Ishikawa (cell line): Measurements from ENCODE around the gene SKAP1.

Experiments used
- CEBPB ChIP-seq: IDR thresholded peaks from 2 replicates; pipeline ENCODE4 v1.6.1; 2012
- CREB1 ChIP-seq: IDR thresholded peaks from 2 replicates; pipeline ENCODE4 v1.6.1; 2012; ENCODE audit warnings: low read depth
- EGR1 ChIP-seq: IDR thresholded peaks from 2 replicates; pipeline ENCODE4 v1.6.1; 2012
- EP300 ChIP-seq: IDR thresholded peaks from 2 replicates; pipeline ENCODE4 v1.6.1; 2012; ENCODE audit warnings: borderline replicate concordance
- FOXM1 ChIP-seq: IDR thresholded peaks from 2 replicates; pipeline ENCODE4 v1.6.1; 2012; ENCODE audit warnings: low read depth, borderline replicate concordance
- RAD21 ChIP-seq: IDR thresholded peaks from 2 replicates; pipeline ENCODE4 v1.6.1; 2012; ENCODE audit warnings: low read depth
- REST ChIP-seq: IDR thresholded peaks from 2 replicates; pipeline ENCODE4 v1.6.1; 2012; ENCODE audit warnings: low read depth, mild to moderate bottlenecking
- TAF1 ChIP-seq: IDR thresholded peaks from 2 replicates; pipeline ENCODE4 v1.6.1; 2012; ENCODE audit warnings: low read depth, mild to moderate bottlenecking
- TCF12 ChIP-seq: IDR thresholded peaks from 2 replicates; pipeline ENCODE4 v1.6.1; 2012; ENCODE audit warnings: low read depth
- TEAD4 ChIP-seq: IDR thresholded peaks from 2 replicates; pipeline ENCODE4 v1.6.1; 2012
- YY1 ChIP-seq: IDR thresholded peaks from 2 replicates; pipeline ENCODE4 v1.6.1; 2012; ENCODE audit warnings: low read depth

- no peak for TF ChIP-seq REST
- TF ChIP-seq TCF12 = no peak
- TF ChIP-seq FOXM1 = no peak
- no peak for TF ChIP-seq EP300
- no peak for TF ChIP-seq RAD21
- TF ChIP-seq EGR1 = no peak
- no peak for TF ChIP-seq TAF1
- no peak for TF ChIP-seq TEAD4
- no peak for TF ChIP-seq CEBPB
- no peak for TF ChIP-seq YY1
- no peak for TF ChIP-seq CREB1
Measured at GRCh38 chr17:48149787-48150463, 280.1 kb downstream of the SKAP1 start.
